Esophagus muscularis mucosa (tissue), 4 donors: ENCODE results near the gene SALL1.

Source experiments
- EP300 ChIP-seq: sonication (generic); formaldehyde crosslinking; IDR thresholded peaks from one replicate; pipeline ENCODE4 v1.6.1; 2017; ENCODE audit warnings: antibody characterized with exemption
- POLR2A ChIP-seq: fragments of 450-650 bp; IDR thresholded peaks from one replicate; pipeline ENCODE4 v1.6.1; 2017; ENCODE audit warnings: antibody characterized with exemption, moderate library complexity, mild to moderate bottlenecking, low read depth
- POLR2AphosphoS5 ChIP-seq, 2 donors: sonication (generic); formaldehyde crosslinking; IDR thresholded peaks; one replicate each; pipeline ENCODE4 v1.6.1; 2017; ENCODE audit warnings: antibody characterized with exemption in 2 of 2
- TF ChIP-seq, protein P1 (sequence below), 3 experiments: fragments of 200-600 bp in 2 of 3; fragments of 450-650 bp in 1 of 3; sonication (generic) in 2 of 3; IDR thresholded peaks; one replicate each; pipeline ENCODE4 v1.5.1; 2017 to 2019; ENCODE audit warnings: antibody characterized with exemption in 3 of 3, mild to moderate bottlenecking in 2 of 3, moderate library complexity in 1 of 3

DNA sequence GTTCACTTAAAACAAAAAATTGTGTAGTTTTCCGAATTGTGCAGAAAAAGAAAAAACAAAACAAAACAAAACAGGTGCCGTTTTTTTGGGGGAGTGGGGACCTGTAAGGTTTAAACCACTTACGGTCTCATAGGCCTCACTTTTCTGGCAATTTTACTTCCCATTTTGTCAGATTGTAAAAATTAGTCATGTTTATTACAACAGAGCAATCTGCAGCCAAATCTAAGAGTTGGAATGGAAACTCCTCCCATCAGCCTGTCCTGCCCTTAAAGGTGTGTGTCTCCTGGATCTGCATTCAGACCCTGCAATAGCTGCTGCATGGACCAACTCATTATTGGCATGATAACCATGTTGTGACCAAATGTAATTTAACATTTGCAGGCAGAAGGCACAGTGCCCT lies 8.2 kb upstream of the SALL1 start:
- TF ChIP-seq, protein P1, sequence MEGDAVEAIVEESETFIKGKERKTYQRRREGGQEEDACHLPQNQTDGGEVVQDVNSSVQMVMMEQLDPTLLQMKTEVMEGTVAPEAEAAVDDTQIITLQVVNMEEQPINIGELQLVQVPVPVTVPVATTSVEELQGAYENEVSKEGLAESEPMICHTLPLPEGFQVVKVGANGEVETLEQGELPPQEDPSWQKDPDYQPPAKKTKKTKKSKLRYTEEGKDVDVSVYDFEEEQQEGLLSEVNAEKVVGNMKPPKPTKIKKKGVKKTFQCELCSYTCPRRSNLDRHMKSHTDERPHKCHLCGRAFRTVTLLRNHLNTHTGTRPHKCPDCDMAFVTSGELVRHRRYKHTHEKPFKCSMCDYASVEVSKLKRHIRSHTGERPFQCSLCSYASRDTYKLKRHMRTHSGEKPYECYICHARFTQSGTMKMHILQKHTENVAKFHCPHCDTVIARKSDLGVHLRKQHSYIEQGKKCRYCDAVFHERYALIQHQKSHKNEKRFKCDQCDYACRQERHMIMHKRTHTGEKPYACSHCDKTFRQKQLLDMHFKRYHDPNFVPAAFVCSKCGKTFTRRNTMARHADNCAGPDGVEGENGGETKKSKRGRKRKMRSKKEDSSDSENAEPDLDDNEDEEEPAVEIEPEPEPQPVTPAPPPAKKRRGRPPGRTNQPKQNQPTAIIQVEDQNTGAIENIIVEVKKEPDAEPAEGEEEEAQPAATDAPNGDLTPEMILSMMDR (IDR thresholded peaks at IDR 0.05), result no peak
- TF ChIP-seq POLR2AphosphoS5 (IDR thresholded peaks at IDR 0.05), result no peak
- no peak for TF ChIP-seq EP300
- TF ChIP-seq POLR2A, result no peak
